SK-N-SH treated with all-trans-retinoic acid at 6 μM for 48 hours (cell line): ENCODE results near the gene CPS1.

Experiments
- ATAC-seq: fragments of 200-7000 bp; cut with Tn5 transposase; 3 replicates; pipeline ENCODE4 v1.9.1; 2020; ENCODE audit warnings: mild to moderate bottlenecking, moderate library complexity
- ARNTL ChIP-seq: fragments of 450-650 bp; formaldehyde crosslinking; IDR thresholded peaks from 2 replicates; pipeline ENCODE4 v1.5.0; 2020; ENCODE audit warnings: low read depth, mild to moderate bottlenecking, moderate library complexity, borderline replicate concordance
- BACH2 ChIP-seq: fragments of 250-450 bp; sonication (Bioruptor Pico); IDR thresholded peaks from 2 replicates; pipeline ENCODE4 v1.9.0; 2021; ENCODE audit warnings: mild to moderate bottlenecking, borderline replicate concordance
- CSDC2 ChIP-seq: fragments of 250-450 bp; sonication (Bioruptor Pico); IDR thresholded peaks from 2 replicates; pipeline ENCODE4 v1.5.0; 2020; ENCODE audit warnings: mild to moderate bottlenecking, moderate library complexity
- GLIS3 ChIP-seq: fragments of 250-450 bp; sonication (Bioruptor Pico); IDR thresholded peaks from 2 replicates; pipeline ENCODE4 v1.5.0; 2020; ENCODE audit warnings: mild to moderate bottlenecking, moderate library complexity
- ISL1 ChIP-seq: fragments of 250-450 bp; sonication (Bioruptor Pico); IDR thresholded peaks from 2 replicates; pipeline ENCODE4 v2.1.2; 2022; ENCODE audit warnings: mild to moderate bottlenecking, moderate library complexity
- OSR1 ChIP-seq: fragments of 250-450 bp; sonication (Bioruptor Pico); IDR thresholded peaks from 2 replicates; pipeline ENCODE4 v1.8.0; 2022; ENCODE audit warnings: moderate library complexity, mild to moderate bottlenecking, inconsistent platforms
- PPARA ChIP-seq: fragments of 250-450 bp; sonication (Bioruptor Pico); IDR thresholded peaks from 2 replicates; pipeline ENCODE4 v1.5.0; 2020; ENCODE audit warnings: mild to moderate bottlenecking, borderline replicate concordance
- RARB ChIP-seq: fragments of 250-450 bp; sonication (Bioruptor Pico); IDR thresholded peaks from 2 replicates; pipeline ENCODE4 v1.8.0; 2021; ENCODE audit warnings: mild to moderate bottlenecking, moderate library complexity
- SNAI2 ChIP-seq: fragments of 250-450 bp; sonication (Bioruptor Pico); IDR thresholded peaks from 2 replicates; pipeline ENCODE4 v1.5.0; 2020; ENCODE audit warnings: mild to moderate bottlenecking, moderate library complexity
- TCF4 ChIP-seq: fragments of 250-450 bp; sonication (Bioruptor Pico); IDR thresholded peaks from 2 replicates; pipeline ENCODE4 v1.8.0; 2021; ENCODE audit warnings: mild to moderate bottlenecking, moderate library complexity, borderline replicate concordance
- TOX ChIP-seq: fragments of 250-450 bp; sonication (Bioruptor Pico); IDR thresholded peaks from 2 replicates; pipeline ENCODE4 v1.8.0; 2021; ENCODE audit warnings: mild to moderate bottlenecking, moderate library complexity, borderline replicate concordance
- ZC3H10 ChIP-seq: fragments of 250-450 bp; sonication (Bioruptor Pico); IDR thresholded peaks from 2 replicates; pipeline ENCODE4 v1.5.1; 2021; ENCODE audit warnings: mild to moderate bottlenecking, moderate library complexity
- ZFP3 ChIP-seq: fragments of 250-450 bp; sonication (Bioruptor Pico); IDR thresholded peaks from 2 replicates; pipeline ENCODE4 v1.5.0; 2020; ENCODE audit warnings: mild to moderate bottlenecking, moderate library complexity
- ZFP30 ChIP-seq: fragments of 450-650 bp; formaldehyde crosslinking; IDR thresholded peaks from 2 replicates; pipeline ENCODE4 v1.5.0; 2022; ENCODE audit warnings: mild to moderate bottlenecking, moderate library complexity
- ZNF565 ChIP-seq: fragments of 450-650 bp; formaldehyde crosslinking; conservative IDR thresholded peaks from 2 replicates; pipeline ENCODE4 v1.5.0; 2020; ENCODE audit warnings: low read depth, mild to moderate bottlenecking, moderate library complexity
- ZNF70 ChIP-seq: fragments of 450-650 bp; formaldehyde crosslinking; IDR thresholded peaks from 2 replicates; pipeline ENCODE4 v1.5.0; 2020; ENCODE audit warnings: mild to moderate bottlenecking, moderate library complexity
- ZNF8 ChIP-seq: fragments of 450-650 bp; formaldehyde crosslinking; IDR thresholded peaks from 2 replicates; pipeline ENCODE4 v1.5.0; 2020; ENCODE audit warnings: mild to moderate bottlenecking, moderate library complexity
- TF ChIP-seq, protein P1 (sequence below): fragments of 250-450 bp; sonication (Bioruptor Pico); IDR thresholded peaks from 2 replicates; pipeline ENCODE4 v1.8.0; 2021; ENCODE audit warnings: low read depth, mild to moderate bottlenecking, moderate library complexity, borderline replicate concordance
- TF ChIP-seq, protein P2 (sequence below): fragments of 250-450 bp; sonication (Bioruptor Pico); IDR thresholded peaks from 2 replicates; pipeline ENCODE4 v1.8.0; 2020; ENCODE audit warnings: mild to moderate bottlenecking, moderate library complexity, borderline replicate concordance
- TF ChIP-seq, protein P3 (sequence below): fragments of 250-450 bp; sonication (Bioruptor Pico); IDR thresholded peaks from 2 replicates; pipeline ENCODE4 v1.5.1; 2020; ENCODE audit warnings: low read depth, mild to moderate bottlenecking, moderate library complexity
- TF ChIP-seq, protein P4 (sequence below): fragments of 250-450 bp; sonication (Bioruptor Pico); IDR thresholded peaks from 2 replicates; pipeline ENCODE4 v1.5.1; 2021; ENCODE audit warnings: mild to moderate bottlenecking, moderate library complexity
- TF ChIP-seq, protein P5 (sequence below): fragments of 250-450 bp; sonication (Bioruptor Pico); IDR thresholded peaks from 2 replicates; pipeline ENCODE4 v1.5.0; 2020; ENCODE audit warnings: mild to moderate bottlenecking, moderate library complexity

Gene CPS1

DNA sequence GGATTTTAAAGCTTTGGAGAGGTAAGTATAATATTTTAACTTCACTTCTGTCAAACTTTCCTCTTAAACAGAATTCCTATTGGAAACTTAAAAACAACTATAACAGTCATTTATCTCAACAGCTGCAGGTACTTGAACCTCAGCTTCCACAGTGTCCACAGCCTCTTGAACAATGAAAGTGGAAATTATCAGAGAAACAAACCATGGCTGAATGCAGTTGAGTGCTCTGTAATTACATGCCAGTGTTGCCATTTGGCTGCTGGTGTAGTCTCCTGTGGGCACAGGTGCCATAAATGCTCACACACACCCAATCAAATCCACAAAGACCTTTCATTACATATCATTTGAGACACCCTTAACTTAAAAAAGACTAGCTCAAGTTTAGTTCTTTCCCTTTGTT is 125.1 kb downstream of the CPS1 start:
- TF ChIP-seq RARB (CRISPR knock-in tag) (no peak), ZNF70 (CRISPR knock-in tag) (no peak), SNAI2 (CRISPR knock-in tag) (no peak)
- TF ChIP-seq, all 23 proteins: peak for 0
- ATAC-seq, result no peak

DNA sequence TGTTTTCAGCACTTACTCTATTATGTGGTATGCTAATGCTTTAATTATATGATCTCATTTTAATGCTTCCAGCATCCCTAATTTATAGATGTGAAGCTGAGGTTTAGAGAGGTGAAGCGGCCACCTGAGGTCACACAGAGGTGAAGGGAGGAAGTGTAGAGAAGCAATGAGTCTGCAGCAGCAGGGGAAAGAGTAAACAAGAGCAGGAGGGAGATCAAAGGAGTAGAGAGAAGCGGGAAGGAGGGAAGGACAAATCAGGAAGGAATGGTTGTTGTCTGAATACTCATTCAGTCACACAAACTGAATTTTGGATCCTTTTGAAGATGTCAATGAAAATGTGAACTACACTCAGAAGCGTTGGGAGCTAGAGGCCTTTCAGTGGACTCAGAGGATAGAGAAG is 130.0 kb downstream of the CPS1 start:
- TF ChIP-seq CSDC2 (CRISPR knock-in tag) (no peak), TCF4 (no peak), ZC3H10 (no peak)
- TF ChIP-seq, protein P1, sequence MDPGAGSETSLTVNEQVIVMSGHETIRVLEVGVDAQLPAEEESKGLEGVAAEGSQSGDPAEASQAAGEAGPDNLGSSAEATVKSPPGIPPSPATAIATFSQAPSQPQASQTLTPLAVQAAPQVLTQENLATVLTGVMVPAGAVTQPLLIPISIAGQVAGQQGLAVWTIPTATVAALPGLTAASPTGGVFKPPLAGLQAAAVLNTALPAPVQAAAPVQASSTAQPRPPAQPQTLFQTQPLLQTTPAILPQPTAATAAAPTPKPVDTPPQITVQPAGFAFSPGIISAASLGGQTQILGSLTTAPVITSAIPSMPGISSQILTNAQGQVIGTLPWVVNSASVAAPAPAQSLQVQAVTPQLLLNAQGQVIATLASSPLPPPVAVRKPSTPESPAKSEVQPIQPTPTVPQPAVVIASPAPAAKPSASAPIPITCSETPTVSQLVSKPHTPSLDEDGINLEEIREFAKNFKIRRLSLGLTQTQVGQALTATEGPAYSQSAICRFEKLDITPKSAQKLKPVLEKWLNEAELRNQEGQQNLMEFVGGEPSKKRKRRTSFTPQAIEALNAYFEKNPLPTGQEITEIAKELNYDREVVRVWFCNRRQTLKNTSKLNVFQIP (CRISPR knock-in tag), result no peak
- no peak for ATAC-seq

DNA sequence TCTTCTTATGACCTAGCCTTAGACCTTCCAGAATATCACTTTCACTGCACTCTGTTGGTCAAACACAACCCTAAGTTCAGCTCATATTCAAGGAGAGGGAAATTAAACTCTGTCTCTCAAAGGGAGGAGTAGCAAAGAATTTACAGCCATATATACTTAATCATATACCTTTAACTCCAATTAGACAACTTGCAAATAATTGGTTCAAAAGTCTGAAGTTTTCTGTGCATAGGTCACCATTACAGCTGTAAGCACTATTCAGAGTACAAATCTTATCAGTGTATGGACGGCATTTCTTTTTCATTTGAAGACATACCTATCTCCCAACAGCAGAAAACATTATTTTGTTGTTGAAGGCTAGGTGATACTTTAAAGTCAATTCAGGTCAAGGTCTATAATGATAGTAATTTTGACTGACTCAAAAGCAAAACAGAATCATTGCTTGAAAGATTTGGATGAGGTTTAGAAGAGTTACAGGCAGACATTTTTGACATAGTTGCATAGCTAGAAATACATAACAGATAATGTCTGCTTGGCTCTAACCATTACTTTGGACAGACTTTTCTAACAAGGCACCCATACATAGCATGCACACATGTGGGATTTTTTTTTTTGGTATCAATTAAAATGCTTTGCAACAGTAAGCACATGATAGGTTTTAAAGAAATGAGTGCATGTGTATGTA is 131.5 kb downstream of the CPS1 start:
- TF ChIP-seq, protein P2, sequence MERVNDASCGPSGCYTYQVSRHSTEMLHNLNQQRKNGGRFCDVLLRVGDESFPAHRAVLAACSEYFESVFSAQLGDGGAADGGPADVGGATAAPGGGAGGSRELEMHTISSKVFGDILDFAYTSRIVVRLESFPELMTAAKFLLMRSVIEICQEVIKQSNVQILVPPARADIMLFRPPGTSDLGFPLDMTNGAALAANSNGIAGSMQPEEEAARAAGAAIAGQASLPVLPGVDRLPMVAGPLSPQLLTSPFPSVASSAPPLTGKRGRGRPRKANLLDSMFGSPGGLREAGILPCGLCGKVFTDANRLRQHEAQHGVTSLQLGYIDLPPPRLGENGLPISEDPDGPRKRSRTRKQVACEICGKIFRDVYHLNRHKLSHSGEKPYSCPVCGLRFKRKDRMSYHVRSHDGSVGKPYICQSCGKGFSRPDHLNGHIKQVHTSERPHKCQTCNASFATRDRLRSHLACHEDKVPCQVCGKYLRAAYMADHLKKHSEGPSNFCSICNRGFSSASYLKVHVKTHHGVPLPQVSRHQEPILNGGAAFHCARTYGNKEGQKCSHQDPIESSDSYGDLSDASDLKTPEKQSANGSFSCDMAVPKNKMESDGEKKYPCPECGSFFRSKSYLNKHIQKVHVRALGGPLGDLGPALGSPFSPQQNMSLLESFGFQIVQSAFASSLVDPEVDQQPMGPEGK (CRISPR knock-in tag), result no peak
- TF ChIP-seq ISL1 (CRISPR knock-in tag), result peak; percentile 51
- no peak for ATAC-seq

DNA sequence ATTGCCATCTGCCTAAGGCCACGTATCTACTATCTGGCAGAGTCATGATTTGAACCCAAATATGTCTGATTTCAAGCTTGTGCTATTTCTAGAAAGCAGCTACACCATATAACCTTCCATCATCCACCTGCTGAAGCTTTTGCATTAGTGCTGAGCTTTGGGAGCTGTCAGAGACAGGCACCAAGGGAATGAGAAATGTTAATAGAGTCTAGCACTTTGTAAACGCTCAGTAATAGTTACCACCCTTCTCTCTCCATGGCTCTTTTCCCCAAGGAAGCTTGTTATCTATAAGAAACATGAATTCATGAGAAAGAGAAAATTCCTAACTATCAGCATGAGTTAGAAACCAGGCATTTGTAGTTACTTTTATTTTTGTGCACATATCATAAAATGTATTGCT is 151.5 kb downstream of the CPS1 start:
- TF ChIP-seq, protein P1 (CRISPR knock-in tag), result no peak
- TF ChIP-seq GLIS3, result no peak
- TF ChIP-seq, protein P3, sequence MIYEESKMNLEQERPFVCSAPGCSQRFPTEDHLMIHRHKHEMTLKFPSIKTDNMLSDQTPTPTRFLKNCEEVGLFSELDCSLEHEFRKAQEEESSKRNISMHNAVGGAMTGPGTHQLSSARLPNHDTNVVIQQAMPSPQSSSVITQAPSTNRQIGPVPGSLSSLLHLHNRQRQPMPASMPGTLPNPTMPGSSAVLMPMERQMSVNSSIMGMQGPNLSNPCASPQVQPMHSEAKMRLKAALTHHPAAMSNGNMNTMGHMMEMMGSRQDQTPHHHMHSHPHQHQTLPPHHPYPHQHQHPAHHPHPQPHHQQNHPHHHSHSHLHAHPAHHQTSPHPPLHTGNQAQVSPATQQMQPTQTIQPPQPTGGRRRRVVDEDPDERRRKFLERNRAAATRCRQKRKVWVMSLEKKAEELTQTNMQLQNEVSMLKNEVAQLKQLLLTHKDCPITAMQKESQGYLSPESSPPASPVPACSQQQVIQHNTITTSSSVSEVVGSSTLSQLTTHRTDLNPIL (CRISPR knock-in tag), result no peak
- TF ChIP-seq, protein P2 (CRISPR knock-in tag), result no peak
- TF ChIP-seq PPARA (CRISPR knock-in tag), result no peak
- TF ChIP-seq ZNF70 (CRISPR knock-in tag), result no peak
- no peak for TF ChIP-seq TOX
- TF ChIP-seq ARNTL (CRISPR knock-in tag), result no peak
- TF ChIP-seq ZFP3, result no peak
- no peak for TF ChIP-seq ZNF8 (CRISPR knock-in tag)
- TF ChIP-seq OSR1 (CRISPR knock-in tag), result no peak
- TF ChIP-seq BACH2, result no peak
- TF ChIP-seq CSDC2 (CRISPR knock-in tag), result no peak
- no peak for TF ChIP-seq ZC3H10
- TF ChIP-seq ISL1 (CRISPR knock-in tag), result no peak
- no peak for TF ChIP-seq RARB (CRISPR knock-in tag)
- TF ChIP-seq ZFP30 (CRISPR knock-in tag), result no peak
- TF ChIP-seq, protein P4, sequence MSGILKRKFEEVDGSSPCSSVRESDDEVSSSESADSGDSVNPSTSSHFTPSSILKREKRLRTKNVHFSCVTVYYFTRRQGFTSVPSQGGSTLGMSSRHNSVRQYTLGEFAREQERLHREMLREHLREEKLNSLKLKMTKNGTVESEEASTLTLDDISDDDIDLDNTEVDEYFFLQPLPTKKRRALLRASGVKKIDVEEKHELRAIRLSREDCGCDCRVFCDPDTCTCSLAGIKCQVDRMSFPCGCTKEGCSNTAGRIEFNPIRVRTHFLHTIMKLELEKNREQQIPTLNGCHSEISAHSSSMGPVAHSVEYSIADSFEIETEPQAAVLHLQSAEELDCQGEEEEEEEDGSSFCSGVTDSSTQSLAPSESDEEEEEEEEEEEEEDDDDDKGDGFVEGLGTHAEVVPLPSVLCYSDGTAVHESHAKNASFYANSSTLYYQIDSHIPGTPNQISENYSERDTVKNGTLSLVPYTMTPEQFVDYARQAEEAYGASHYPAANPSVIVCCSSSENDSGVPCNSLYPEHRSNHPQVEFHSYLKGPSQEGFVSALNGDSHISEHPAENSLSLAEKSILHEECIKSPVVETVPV (CRISPR knock-in tag), result no peak
- TF ChIP-seq, protein P5, sequence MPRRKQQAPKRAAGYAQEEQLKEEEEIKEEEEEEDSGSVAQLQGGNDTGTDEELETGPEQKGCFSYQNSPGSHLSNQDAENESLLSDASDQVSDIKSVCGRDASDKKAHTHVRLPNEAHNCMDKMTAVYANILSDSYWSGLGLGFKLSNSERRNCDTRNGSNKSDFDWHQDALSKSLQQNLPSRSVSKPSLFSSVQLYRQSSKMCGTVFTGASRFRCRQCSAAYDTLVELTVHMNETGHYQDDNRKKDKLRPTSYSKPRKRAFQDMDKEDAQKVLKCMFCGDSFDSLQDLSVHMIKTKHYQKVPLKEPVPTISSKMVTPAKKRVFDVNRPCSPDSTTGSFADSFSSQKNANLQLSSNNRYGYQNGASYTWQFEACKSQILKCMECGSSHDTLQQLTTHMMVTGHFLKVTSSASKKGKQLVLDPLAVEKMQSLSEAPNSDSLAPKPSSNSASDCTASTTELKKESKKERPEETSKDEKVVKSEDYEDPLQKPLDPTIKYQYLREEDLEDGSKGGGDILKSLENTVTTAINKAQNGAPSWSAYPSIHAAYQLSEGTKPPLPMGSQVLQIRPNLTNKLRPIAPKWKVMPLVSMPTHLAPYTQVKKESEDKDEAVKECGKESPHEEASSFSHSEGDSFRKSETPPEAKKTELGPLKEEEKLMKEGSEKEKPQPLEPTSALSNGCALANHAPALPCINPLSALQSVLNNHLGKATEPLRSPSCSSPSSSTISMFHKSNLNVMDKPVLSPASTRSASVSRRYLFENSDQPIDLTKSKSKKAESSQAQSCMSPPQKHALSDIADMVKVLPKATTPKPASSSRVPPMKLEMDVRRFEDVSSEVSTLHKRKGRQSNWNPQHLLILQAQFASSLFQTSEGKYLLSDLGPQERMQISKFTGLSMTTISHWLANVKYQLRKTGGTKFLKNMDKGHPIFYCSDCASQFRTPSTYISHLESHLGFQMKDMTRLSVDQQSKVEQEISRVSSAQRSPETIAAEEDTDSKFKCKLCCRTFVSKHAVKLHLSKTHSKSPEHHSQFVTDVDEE (CRISPR knock-in tag), result no peak
- TF ChIP-seq ZNF565 (CRISPR knock-in tag), result no peak
- TF ChIP-seq, all 23 proteins: peak for 0
- no peak for ATAC-seq
